ENCODE measurements around the gene OR10H5. TPM values are rescaled to one million over a fixed set of nuclear protein-coding genes. Genes with fewer than 3 reads are reported as not detected.

Gene OR10H5
- total and polyA plus RNA-seq, 2 of the 13 experiments (the other 11 are each of a cell fraction or from before 2014, with no cell fraction given) = not detected

GRCh38 chr19:15850385-15850784, 62.9 kb downstream of the OR10H5 start:
- 3% methylated on average over 3 of the region's 3 CpGs for WGBS (ENCODE audit: low lambda C conversion rate)
- CTCF ChIA-PET (ENCODE audit: low intra/inter-chr PET ratio, low total read pairs) = no interaction called here

More at GRCh38 chr19:15850385-15850784, 62.9 kb downstream of the OR10H5 start:
- no TSS peak for BruUV-seq (replicated peaks)
- no peak overlapping the region for H2AFZ ChIP-seq (ENCODE audit: low read length)
- in situ Hi-C loops (cut with HindIII; ENCODE audit: extremely low pct_ligation_motif_present, low pct_unique_long_range_greater_than_20kb) (no loop called here), intact Hi-C loops (cut with micrococcal nuclease; ENCODE audit: unreplicated experiment) (no loop called here)
- no peak overlapping the region for H3K9ac ChIP-seq (ENCODE audit: insufficient read depth, low read depth, low read length)
- H3K27me3 ChIP-seq (ENCODE audit: control insufficient read depth in 1 of 2, insufficient read depth in 2 of 2, low read length in 2 of 2) = peaks cover 0 to 5% of the 10 kb centered on the region in 2 experiments; a peak in 2 of 5 replicates
- TF ChIP-seq ZNF747 (CRISPR knock-in tag; IDR thresholded peaks at IDR 0.05; ENCODE audit: borderline replicate concordance) = no peak
- TF ChIP-seq FUBP1 (CRISPR knock-in tag; IDR thresholded peaks at IDR 0.05; ENCODE audit: borderline replicate concordance) = no peak
- no peak for TF ChIP-seq JUND (CRISPR knock-in tag; IDR thresholded peaks at IDR 0.05)
- TF ChIP-seq ISL2 (CRISPR knock-in tag; IDR thresholded peaks at IDR 0.05) = no peak
- no peak for DNase-seq (ENCODE audit: low spot score)
- H3K4me1 ChIP-seq (ENCODE audit: insufficient read depth, low read length) = no peaks in the 10 kb centered on the region
- no peaks in the 10 kb centered on the region for H4K20me1 ChIP-seq (ENCODE audit: insufficient read depth, low read length)
- POLR2A ChIA-PET = no interaction called here
- no peaks in the 10 kb centered on the region for H3K9me3 ChIP-seq (ENCODE audit: low read length)
- H3K79me2 ChIP-seq (ENCODE audit: insufficient read depth, low read length) = no peaks in the 10 kb centered on the region
- H3K4me2 ChIP-seq (ENCODE audit: low read depth, low read length) = no peak overlapping the region
- no peaks in the 10 kb centered on the region for H3K36me3 ChIP-seq (replicated peaks in 1 of 2; ENCODE audit: control insufficient read depth in 1 of 2, insufficient read depth in 2 of 2, low read length in 2 of 2)
- FAIRE-seq = no peak
- ATAC-seq = no peak
- H3K27ac ChIP-seq (ENCODE audit: extremely low read length, insufficient read depth, low read length) = no peak overlapping the region
- no peak overlapping the region for H3K4me3 ChIP-seq (replicated peaks in 1 of 3; ENCODE audit: insufficient read depth in 1 of 3, low read depth in 2 of 3, low read length in 3 of 3)

Other genes starting within 250 kb of the OR10H5 start
- gene CYP4F8, start 172.4 kb upstream of the OR10H5 start, total RNA-seq (2016; rRNA removed; fragmentation: Illumina TruSeq; extraction: Trizol) = not detected in 2 replicates
- gene CYP4F8, start 172.4 kb upstream of the OR10H5 start, polyA plus RNA-seq (2011; rRNA removed) = not detected in 2 replicates
- 5.6 and 17.8 TPM in 2 replicates for gene CYP4F3, start 146.8 kb upstream of the OR10H5 start, total RNA-seq (2016; rRNA removed; fragmentation: Illumina TruSeq; extraction: Trizol)
- 22.8 and 36.6 TPM in 2 replicates for gene CYP4F3, start 146.8 kb upstream of the OR10H5 start, polyA plus RNA-seq (2011; rRNA removed)
- gene CYP4F12, start 114.6 kb upstream of the OR10H5 start, total RNA-seq (2016; rRNA removed; fragmentation: Illumina TruSeq; extraction: Trizol) = 7.2 and 30.8 TPM in 2 replicates
- 29.9 and 47.3 TPM in 2 replicates for gene CYP4F12, start 114.6 kb upstream of the OR10H5 start, polyA plus RNA-seq (2011; rRNA removed)
- gene OR10H2, start 59.6 kb upstream of the OR10H5 start, total RNA-seq (2016; rRNA removed; fragmentation: Illumina TruSeq; extraction: Trizol) = not detected in 2 replicates
- not detected in 2 replicates for gene OR10H2, start 59.6 kb upstream of the OR10H5 start, polyA plus RNA-seq (2011; rRNA removed)
- gene OR10H3, start 49.7 kb upstream of the OR10H5 start, total RNA-seq (2016; rRNA removed; fragmentation: Illumina TruSeq; extraction: Trizol) = not detected in 2 replicates
- gene OR10H3, start 49.7 kb upstream of the OR10H5 start, polyA plus RNA-seq (2011; rRNA removed) = not detected in 2 replicates
- gene OR10H1, start 28.0 kb downstream of the OR10H5 start, total RNA-seq (2016; rRNA removed; fragmentation: Illumina TruSeq; extraction: Trizol) = not detected in 2 replicates
- gene OR10H1, start 28.0 kb downstream of the OR10H5 start, polyA plus RNA-seq (2011; rRNA removed) = not detected in 2 replicates
- gene CYP4F2, start 110.4 kb downstream of the OR10H5 start, total RNA-seq (2016; rRNA removed; fragmentation: Illumina TruSeq; extraction: Trizol) = 0.42 and 3.7 TPM in 2 replicates
- 3.9 and 9.7 TPM in 2 replicates for gene CYP4F2, start 110.4 kb downstream of the OR10H5 start, polyA plus RNA-seq (2011; rRNA removed)
- gene CYP4F11, start 146.9 kb downstream of the OR10H5 start, total RNA-seq (2016; rRNA removed; fragmentation: Illumina TruSeq; extraction: Trizol) = 4.7 and 8.4 TPM in 2 replicates
- 7.8 and 8.2 TPM in 2 replicates for gene CYP4F11, start 146.9 kb downstream of the OR10H5 start, polyA plus RNA-seq (2011; rRNA removed)
- not detected in 2 replicates for gene OR10H4, start 161.3 kb downstream of the OR10H5 start, total RNA-seq (2016; rRNA removed; fragmentation: Illumina TruSeq; extraction: Trizol)
- gene OR10H4, start 161.3 kb downstream of the OR10H5 start, polyA plus RNA-seq (2011; rRNA removed) = not detected in 2 replicates